ENCODE results near the gene HOXC6.

- TF ChIP-seq CTCF (IDR thresholded peaks at IDR 0.05) (no peak), POLR2A (IDR thresholded peaks at IDR 0.05) (no peak), EP300 (IDR thresholded peaks at IDR 0.05) (no peak)
Observed at GRCh38 chr12:54060174-54060974, 32.1 kb downstream of the HOXC6 start.
